Neuronal stem cell (in vitro differentiated cells): ENCODE data around the gene NOG.

ENCODE experiments used
- DNase-seq: peaks from one replicate; pipeline ENCODE4 v3.0.0-alpha.2; 2013; ENCODE audit warnings: low spot score
- H2AFZ ChIP-seq: one replicate; pipeline ENCODE4 v1.6.1; 2013; ENCODE audit warnings: mild to moderate bottlenecking, low read length, inconsistent platforms
- H2AK5ac ChIP-seq: 2 replicates; pipeline ENCODE4 v1.6.1; 2013; ENCODE audit warnings: low read depth, mild to moderate bottlenecking, inconsistent platforms, low read length, moderate library complexity, mixed read lengths
- H2BK120ac ChIP-seq: 2 replicates; pipeline ENCODE4 v1.6.1; 2013; ENCODE audit warnings: low read depth, mild to moderate bottlenecking, inconsistent platforms, low read length, moderate library complexity, mixed read lengths
- H2BK12ac ChIP-seq: one replicate; pipeline ENCODE4 v1.6.1; 2013; ENCODE audit warnings: low read length, inconsistent platforms
- H2BK15ac ChIP-seq: 2 replicates; pipeline ENCODE4 v1.6.1; 2013; ENCODE audit warnings: mild to moderate bottlenecking, low read length, inconsistent platforms, mixed read lengths
- H2BK5ac ChIP-seq: one replicate; pipeline ENCODE4 v1.6.1; 2013; ENCODE audit warnings: inconsistent platforms, mild to moderate bottlenecking, low read length, moderate library complexity
- H3K14ac ChIP-seq: one replicate; pipeline ENCODE4 v1.6.1; 2013; ENCODE audit warnings: low read length, inconsistent platforms
- H3K18ac ChIP-seq: 2 replicates; pipeline ENCODE4 v1.6.1; 2013; ENCODE audit warnings: low read length, inconsistent platforms
- H3K23ac ChIP-seq: 2 replicates; pipeline ENCODE4 v1.6.1; 2013; ENCODE audit warnings: low read depth, mild to moderate bottlenecking, mixed read lengths, low read length, inconsistent platforms; ENCODE audit not compliant: poor library complexity
- H3K27ac ChIP-seq: replicated peaks from 3 replicates; pipeline ENCODE4 v1.5.1; 2013; ENCODE audit warnings: low read length, inconsistent platforms
- H3K27me3 ChIP-seq, 3 experiments: 2 replicates each; pipeline ENCODE4 v1.6.1; 2013; ENCODE audit warnings: low read length in 3 of 3, mild to moderate bottlenecking in 2 of 3, inconsistent platforms in 1 of 3, low read depth in 1 of 3, mixed read lengths in 1 of 3, moderate library complexity in 1 of 3; ENCODE audit not compliant: control insufficient read depth in 3 of 3, insufficient read depth in 3 of 3
- H3K36me3 ChIP-seq, 2 donors: replicated peaks in 1 of 2; 2 replicates each; pipeline ENCODE4 v1.6.1; 2013; ENCODE audit warnings: low read length in 2 of 2; ENCODE audit not compliant: control insufficient read depth in 2 of 2, insufficient read depth in 2 of 2
- H3K4ac ChIP-seq: 2 replicates; pipeline ENCODE4 v1.6.1; 2013; ENCODE audit warnings: inconsistent platforms, mild to moderate bottlenecking, low read length, moderate library complexity
- H3K4me1 ChIP-seq, 2 donors: 1 replicate in 1 of 2; 2 replicates in 1 of 2; pipeline ENCODE4 v1.6.1; 2013; ENCODE audit warnings: low read length in 2 of 2, low read depth in 1 of 2; ENCODE audit not compliant: control insufficient read depth in 2 of 2, insufficient read depth in 1 of 2
- H3K4me2 ChIP-seq: one replicate; pipeline ENCODE4 v1.6.1; 2013; ENCODE audit warnings: mild to moderate bottlenecking, low read length, inconsistent platforms; ENCODE audit not compliant: insufficient read depth, poor library complexity, severe bottlenecking
- H3K4me3 ChIP-seq, 2 donors: 2 replicates each; pipeline ENCODE4 v1.5.1; 2013; ENCODE audit warnings: low read length in 2 of 2, mild to moderate bottlenecking in 2 of 2, inconsistent platforms in 1 of 2, moderate library complexity in 1 of 2
- H3K79me1 ChIP-seq: one replicate; pipeline ENCODE4 v1.6.1; 2013; ENCODE audit warnings: low read depth, mild to moderate bottlenecking, inconsistent platforms, low read length, moderate library complexity
- H3K9ac ChIP-seq: one replicate; pipeline ENCODE4 v1.6.1; 2013; ENCODE audit warnings: mild to moderate bottlenecking, low read depth, low read length, inconsistent platforms; ENCODE audit not compliant: poor library complexity
- H3K9me3 ChIP-seq, 2 donors: replicated peaks in 1 of 2; 2 replicates each; pipeline versions ENCODE3 to v1.6.1; 2013; ENCODE audit warnings: low read length in 2 of 2, mild to moderate bottlenecking in 2 of 2, inconsistent platforms in 1 of 2, low read depth in 1 of 2, mixed read lengths in 1 of 2, moderate library complexity in 1 of 2; ENCODE audit not compliant: control insufficient read depth in 2 of 2, insufficient read depth in 1 of 2
- H4K8ac ChIP-seq: one replicate; pipeline ENCODE4 v1.6.1; 2013; ENCODE audit warnings: low read depth, mild to moderate bottlenecking, inconsistent platforms, low read length, moderate library complexity
- H4K91ac ChIP-seq: one replicate; pipeline ENCODE4 v1.6.1; 2013; ENCODE audit warnings: low read length, low read depth, mild to moderate bottlenecking, inconsistent platforms; ENCODE audit not compliant: poor library complexity
- WGBS, 2 donors: extraction: QIAGEN DNeasy Blood & Tissue Kit; methylation state at CpG; one replicate each; pipeline ENCODE4 v1.1.7; 2013; ENCODE audit warnings: missing lambda C conversion rate in 2 of 2, mixed read lengths in 1 of 2; ENCODE audit not compliant: insufficient read length in 2 of 2, insufficient replicate concordance in 1 of 2; ENCODE audit errors: extremely low coverage in 2 of 2; 5-methylcytosine and 5-hydroxymethylcytosine counted together

NOG gene

DNA sequence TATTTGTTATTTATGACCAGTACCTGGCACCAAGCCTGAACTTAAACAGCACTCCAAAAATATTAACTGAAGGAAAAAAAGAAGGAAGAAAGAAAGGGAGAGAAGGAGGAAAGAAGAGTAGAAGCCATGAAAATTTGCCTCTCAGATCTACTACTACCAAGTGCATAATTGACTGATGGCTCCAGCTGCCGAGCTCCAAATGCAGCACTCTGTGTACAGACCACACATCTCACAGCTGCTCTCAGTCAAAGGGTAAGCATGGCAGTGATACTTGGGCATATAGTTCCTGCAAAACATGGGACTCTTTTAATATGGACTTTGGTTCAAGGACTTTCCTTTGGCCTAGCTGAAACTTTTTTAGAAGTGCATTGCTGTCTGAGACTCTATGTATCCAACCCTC is 44.0 kb upstream of the NOG start:
- Histone ChIP-seq H4K8ac (no peak overlapping the region), H3K18ac (no peak overlapping the region), H2BK120ac (no peak overlapping the region), H3K4me3 (no peak overlapping the region), H3K4ac (no peak overlapping the region), H3K9ac (no peak overlapping the region), H4K91ac (no peak overlapping the region), H3K27me3 (no peaks in the 10 kb centered on the region), H3K27ac (no peak overlapping the region), H3K9me3 (no peaks in the 10 kb centered on the region), H2BK12ac (no peak overlapping the region), H2AK5ac (no peak overlapping the region), H2BK5ac (no peak overlapping the region), H3K23ac (no peak overlapping the region), H2BK15ac (no peak overlapping the region), H3K4me2 (no peak overlapping the region), H2AFZ (no peak overlapping the region), H3K4me1 (peaks cover 0 to 6% of the 10 kb centered on the region in 2 donors), H3K36me3 (no peaks in the 10 kb centered on the region), H3K79me1 (no peaks in the 10 kb centered on the region), H3K14ac (no peak overlapping the region)
- no CpG with 5 or more reads among the region's 1 CpG for WGBS, 2 donors
- no peak for DNase-seq

DNA sequence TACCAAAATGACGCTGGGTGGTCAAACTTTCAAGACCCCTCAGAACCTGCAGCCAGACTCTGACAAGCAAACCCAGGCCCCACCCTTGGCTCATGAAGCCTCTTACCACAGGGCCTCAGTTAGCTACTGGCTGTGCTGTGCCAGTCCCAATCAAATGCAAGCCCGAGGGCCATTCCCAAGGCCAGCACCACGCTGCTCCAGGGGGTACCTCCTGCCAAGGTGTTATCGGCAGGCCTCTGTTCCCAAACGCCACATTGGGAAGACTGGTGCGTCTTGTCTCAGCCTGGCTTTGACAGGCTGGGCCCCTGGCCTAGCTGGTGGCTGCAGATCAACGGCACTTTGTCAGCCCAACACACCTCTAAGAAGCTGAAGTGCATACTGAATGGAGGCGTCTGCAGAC is 35.8 kb upstream of the NOG start:
- H3K14ac ChIP-seq = peak overlapping the region; percentile 56
- no peak overlapping the region for H3K4ac ChIP-seq
- H3K4me2 ChIP-seq = no peak overlapping the region
- peak overlapping the region; percentile 51 for H3K18ac ChIP-seq
- H3K4me1 ChIP-seq = no peaks in the 10 kb centered on the region
- no peak overlapping the region for H2AK5ac ChIP-seq
- no peaks in the 10 kb centered on the region for H3K36me3 ChIP-seq
- no peak overlapping the region for H3K23ac ChIP-seq
- no peak overlapping the region for H4K91ac ChIP-seq
- H3K4me3 ChIP-seq = no peak overlapping the region
- H3K27me3 ChIP-seq = no peaks in the 10 kb centered on the region
- H3K27ac ChIP-seq = no peak overlapping the region
- H2BK12ac ChIP-seq = no peak overlapping the region
- H2BK5ac ChIP-seq = no peak overlapping the region
- no peak overlapping the region for H2BK15ac ChIP-seq
- no peak overlapping the region for H3K9ac ChIP-seq
- no peaks in the 10 kb centered on the region for H3K79me1 ChIP-seq
- no peak overlapping the region for H2AFZ ChIP-seq
- no CpG with 5 or more reads among the region's 8 CpGs for WGBS, 2 donors
- no peaks in the 10 kb centered on the region for H3K9me3 ChIP-seq
- no peak for DNase-seq
- H2BK120ac ChIP-seq = no peak overlapping the region
- no peak overlapping the region for H4K8ac ChIP-seq

GRCh38 chr17:56558088-56558487 is 35.4 kb upstream of the NOG start:
- Histone ChIP-seq H2AFZ (no peak overlapping the region), H3K27ac (no peak overlapping the region), H3K18ac (peak overlapping the region; percentile 51), H2AK5ac (no peak overlapping the region), H3K4me2 (no peak overlapping the region), H2BK5ac (no peak overlapping the region), H2BK120ac (no peak overlapping the region), H3K36me3 (no peaks in the 10 kb centered on the region), H3K4me3 (no peak overlapping the region), H4K91ac (no peak overlapping the region), H3K9ac (no peak overlapping the region), H2BK12ac (no peak overlapping the region), H3K79me1 (no peaks in the 10 kb centered on the region), H3K14ac (peak overlapping the region; percentile 56), H2BK15ac (no peak overlapping the region), H4K8ac (no peak overlapping the region), H3K27me3 (no peaks in the 10 kb centered on the region), H3K4me1 (no peaks in the 10 kb centered on the region), H3K9me3 (no peaks in the 10 kb centered on the region), H3K23ac (no peak overlapping the region), H3K4ac (no peak overlapping the region)
- no CpG with 5 or more reads among the region's 7 CpGs for WGBS, 2 donors
- DNase-seq = no peak

GRCh38 chr17:56570199-56570598 is 23.3 kb upstream of the NOG start:
- no peaks in the 10 kb centered on the region for H3K9me3 ChIP-seq
- no peak overlapping the region for H4K8ac ChIP-seq
- H2AFZ ChIP-seq = no peak overlapping the region
- H3K23ac ChIP-seq = no peak overlapping the region
- H3K4me1 ChIP-seq = no peaks in the 10 kb centered on the region
- H3K9ac ChIP-seq = no peak overlapping the region
- H2BK12ac ChIP-seq = no peak overlapping the region
- H2BK5ac ChIP-seq = no peak overlapping the region
- H4K91ac ChIP-seq = no peak overlapping the region
- H3K27me3 ChIP-seq = no peaks in the 10 kb centered on the region
- no peak overlapping the region for H2BK15ac ChIP-seq
- H3K27ac ChIP-seq = no peak overlapping the region
- H3K4me3 ChIP-seq = no peak overlapping the region
- no peaks in the 10 kb centered on the region for H3K36me3 ChIP-seq
- H2BK120ac ChIP-seq = no peak overlapping the region
- no peak overlapping the region for H3K14ac ChIP-seq
- no peak overlapping the region for H2AK5ac ChIP-seq
- H3K18ac ChIP-seq = no peak overlapping the region
- no peak overlapping the region for H3K4me2 ChIP-seq
- no peak for DNase-seq
- H3K79me1 ChIP-seq = no peaks in the 10 kb centered on the region
- no CpG with 5 or more reads among the region's 3 CpGs for WGBS, 2 donors
- H3K4ac ChIP-seq = no peak overlapping the region
